GM06990 (cell line): ENCODE results near the gene SLC30A9.

ENCODE experiments used
- DNase-seq: peaks from one replicate; pipeline ENCODE4 v3.0.0-alpha.2; 2011; ENCODE audit not compliant: insufficient read length; ENCODE audit errors: extremely low read depth
- H3K27me3 ChIP-seq: replicated peaks from 2 replicates; pipeline ENCODE4 v1.6.0; 2011; ENCODE audit warnings: low read length; ENCODE audit not compliant: control insufficient read depth, insufficient read depth
- H3K36me3 ChIP-seq: 2 replicates; pipeline ENCODE4 v1.5.1; 2011; ENCODE audit warnings: low read length; ENCODE audit not compliant: control insufficient read depth, insufficient read depth
- H3K4me3 ChIP-seq: replicated peaks from 2 replicates; pipeline ENCODE4 v1.5.1; 2011; ENCODE audit warnings: low read depth, mild to moderate bottlenecking, control low read depth, low read length
- TF ChIP-seq, protein P1 (sequence below): IDR thresholded peaks from 2 replicates; pipeline ENCODE4 v1.5.1; 2011; ENCODE audit warnings: low read length, control low read depth, mild to moderate bottlenecking, inconsistent platforms; ENCODE audit not compliant: insufficient read depth, poor library complexity, severe bottlenecking

The SLC30A9 gene

DNA sequence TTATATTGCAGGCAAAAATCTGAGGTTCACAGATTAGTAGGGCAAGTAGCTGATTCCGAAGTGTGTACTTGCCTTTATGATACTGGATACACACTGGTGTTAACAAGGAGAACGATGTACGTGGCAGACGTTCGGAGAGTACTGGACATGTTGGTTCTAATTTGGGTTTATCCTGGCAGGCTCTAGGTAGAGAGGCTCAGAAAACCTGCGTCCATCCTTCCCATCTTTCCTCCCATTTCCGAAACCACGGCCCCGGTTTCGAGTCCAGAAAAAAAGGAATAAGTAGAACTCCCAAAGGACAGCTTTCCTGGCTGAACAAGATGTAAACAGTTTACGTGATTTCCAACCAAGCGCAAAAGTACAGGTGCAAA lies 351 bp upstream of the SLC30A9 start:
- Histone ChIP-seq H3K36me3 (no peaks in the 10 kb centered on the region), H3K27me3 (no peaks in the 10 kb centered on the region), H3K4me3 (peak overlapping the region; percentile 97)
- DNase-seq: no peak
- TF ChIP-seq, protein P1, sequence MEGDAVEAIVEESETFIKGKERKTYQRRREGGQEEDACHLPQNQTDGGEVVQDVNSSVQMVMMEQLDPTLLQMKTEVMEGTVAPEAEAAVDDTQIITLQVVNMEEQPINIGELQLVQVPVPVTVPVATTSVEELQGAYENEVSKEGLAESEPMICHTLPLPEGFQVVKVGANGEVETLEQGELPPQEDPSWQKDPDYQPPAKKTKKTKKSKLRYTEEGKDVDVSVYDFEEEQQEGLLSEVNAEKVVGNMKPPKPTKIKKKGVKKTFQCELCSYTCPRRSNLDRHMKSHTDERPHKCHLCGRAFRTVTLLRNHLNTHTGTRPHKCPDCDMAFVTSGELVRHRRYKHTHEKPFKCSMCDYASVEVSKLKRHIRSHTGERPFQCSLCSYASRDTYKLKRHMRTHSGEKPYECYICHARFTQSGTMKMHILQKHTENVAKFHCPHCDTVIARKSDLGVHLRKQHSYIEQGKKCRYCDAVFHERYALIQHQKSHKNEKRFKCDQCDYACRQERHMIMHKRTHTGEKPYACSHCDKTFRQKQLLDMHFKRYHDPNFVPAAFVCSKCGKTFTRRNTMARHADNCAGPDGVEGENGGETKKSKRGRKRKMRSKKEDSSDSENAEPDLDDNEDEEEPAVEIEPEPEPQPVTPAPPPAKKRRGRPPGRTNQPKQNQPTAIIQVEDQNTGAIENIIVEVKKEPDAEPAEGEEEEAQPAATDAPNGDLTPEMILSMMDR: no peak

DNA sequence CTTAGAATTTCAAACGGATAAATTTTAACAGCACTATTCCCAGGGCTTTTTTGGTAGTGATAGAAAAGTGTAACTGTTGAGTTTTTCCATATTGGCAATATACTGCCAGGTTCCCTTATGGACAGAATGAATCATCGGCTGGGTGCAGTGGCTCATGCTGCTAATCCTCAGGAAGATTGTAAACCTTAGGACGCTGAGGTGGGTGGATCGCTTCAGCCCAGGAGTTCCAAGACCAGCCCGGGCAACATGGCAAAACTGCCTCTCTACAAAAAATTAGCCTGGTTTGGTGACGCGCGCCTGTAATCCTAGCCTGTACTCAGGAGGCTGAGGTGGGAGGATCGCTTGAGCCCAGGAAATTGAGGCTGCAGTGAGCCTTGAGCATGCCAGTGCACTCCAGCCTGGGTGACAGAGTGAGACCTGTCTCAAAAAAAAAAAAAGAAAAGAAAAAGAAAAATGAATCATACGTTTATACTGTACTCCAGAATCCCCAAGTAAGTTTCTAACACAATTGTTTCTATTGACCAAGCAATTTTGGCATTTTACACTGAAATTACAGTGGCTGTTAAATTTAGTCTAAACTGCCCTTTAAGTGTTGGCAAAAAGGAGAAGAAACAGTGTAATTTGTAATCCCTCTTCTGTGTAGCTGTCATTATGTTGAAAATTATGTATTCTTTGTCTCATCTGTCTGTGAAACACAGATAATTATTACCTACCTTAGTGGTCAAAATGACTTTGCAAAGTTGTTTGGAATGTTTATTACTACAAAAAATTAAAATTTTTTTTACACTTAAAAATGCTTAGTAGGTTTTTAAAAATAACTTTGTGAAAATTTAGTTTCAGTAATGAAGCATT lies 1.8 kb downstream of the SLC30A9 start:
- H3K27me3 ChIP-seq: no peaks in the 10 kb centered on the region
- DNase-seq: no peak

DNA sequence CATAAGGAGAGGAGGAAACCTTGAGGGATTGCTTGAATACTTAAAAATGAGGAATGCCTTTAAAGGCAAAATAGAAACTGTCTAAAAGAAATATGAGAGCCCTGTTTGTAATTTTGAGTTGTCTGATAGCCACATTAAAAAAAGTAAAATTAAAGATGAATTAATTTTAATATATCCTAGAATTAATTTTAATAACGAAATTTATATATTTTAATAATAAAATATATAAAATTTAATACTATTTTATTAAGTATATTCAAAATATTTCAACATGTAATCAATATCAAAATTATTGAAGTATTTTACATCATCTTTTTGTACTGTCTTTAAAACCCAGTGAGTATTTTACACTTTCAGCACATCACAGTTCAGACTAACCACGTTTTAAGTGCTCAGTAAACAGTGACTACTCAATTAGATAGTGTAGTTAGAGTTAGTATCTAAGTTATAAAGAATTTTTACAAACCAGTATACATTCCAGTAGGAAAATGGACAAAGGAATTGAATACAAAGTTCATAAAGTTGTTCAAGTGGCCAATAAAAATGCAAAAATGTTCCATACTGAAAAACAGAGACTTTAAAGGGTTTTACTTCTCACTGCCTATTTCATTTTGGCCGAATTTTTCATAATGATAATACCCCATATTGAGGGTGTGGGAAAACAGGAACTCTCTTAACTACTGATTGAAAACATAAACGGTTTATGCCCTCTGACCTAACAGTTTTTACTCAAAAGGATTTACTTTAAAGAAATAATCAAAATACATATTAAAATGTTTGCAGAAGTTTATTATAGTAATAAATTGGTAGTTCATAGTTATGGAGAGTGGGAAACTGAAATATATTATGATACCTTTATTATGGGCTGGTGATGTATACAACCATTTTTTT lies 2.9 kb downstream of the SLC30A9 start:
- Histone ChIP-seq H3K27me3 (no peaks in the 10 kb centered on the region), H3K36me3 (no peaks in the 10 kb centered on the region), H3K4me3 (no peak overlapping the region)
- no peak for DNase-seq
- TF ChIP-seq, protein P1: no peak

More for the DNA sequence above, 1.8 kb downstream of the SLC30A9 start:
- peak overlapping the region; percentile 14; the same call in 1 of the 2 replicates for H3K4me3 ChIP-seq
- H3K36me3 ChIP-seq: no peaks in the 10 kb centered on the region
- TF ChIP-seq, protein P1: no peak

DNA sequence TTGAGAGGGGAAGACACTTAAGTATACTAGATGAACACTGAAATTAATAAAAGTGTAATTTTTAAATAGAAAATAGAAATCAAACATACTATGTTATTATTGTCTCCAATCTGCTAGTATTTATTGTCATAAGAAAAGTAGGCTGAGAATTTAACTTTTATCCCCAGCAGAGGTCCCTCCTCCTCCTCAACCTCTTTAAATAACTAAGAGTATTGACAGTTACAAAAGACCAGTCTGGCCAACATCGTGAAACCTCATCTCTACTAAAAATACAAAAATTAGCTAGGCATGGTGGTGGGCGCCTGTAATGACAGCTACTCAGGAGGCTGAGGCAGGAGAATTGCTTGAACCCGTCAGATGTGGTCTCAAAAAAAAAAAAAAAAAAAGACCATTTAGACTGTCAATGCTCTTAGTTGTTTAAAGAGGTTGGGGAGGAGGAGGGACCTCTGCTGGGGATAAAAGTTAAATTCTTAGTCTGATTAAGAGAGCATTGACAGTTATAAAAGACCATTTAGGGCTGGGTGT lies 4.2 kb downstream of the SLC30A9 start:
- Histone ChIP-seq H3K4me3 (no peak overlapping the region), H3K27me3 (no peaks in the 10 kb centered on the region), H3K36me3 (no peaks in the 10 kb centered on the region)
- no peak for DNase-seq
- TF ChIP-seq, protein P1: no peak

DNA sequence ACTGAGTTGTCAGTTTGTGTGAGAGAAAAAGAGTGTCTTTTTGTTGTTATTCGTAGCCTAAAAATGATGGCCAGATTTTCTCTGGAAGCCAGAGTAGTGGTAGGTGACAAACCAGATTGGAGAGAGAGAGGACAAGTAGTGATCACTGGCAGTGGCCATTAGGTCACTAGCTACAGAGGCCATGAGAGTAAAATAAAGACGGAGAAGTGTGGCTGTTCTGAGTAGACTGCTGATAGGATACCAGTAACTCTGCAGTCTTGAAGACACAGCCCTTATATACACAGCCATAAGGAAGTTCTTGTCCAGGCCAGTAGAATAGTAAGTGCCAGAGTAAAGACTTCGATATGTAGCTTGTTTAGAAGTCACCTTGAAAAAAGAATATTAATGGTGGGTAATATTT lies 7.7 kb downstream of the SLC30A9 start:
- H3K36me3 ChIP-seq: peaks cover 1% of the 10 kb centered on the region
- H3K27me3 ChIP-seq: no peaks in the 10 kb centered on the region
- no peak overlapping the region for H3K4me3 ChIP-seq
- TF ChIP-seq, protein P1: no peak
- no peak for DNase-seq
